Neuron (in vitro differentiated cells): ENCODE measurements around the gene BAG1.
A peak's percentile ranks its signal among the peaks of the same experiment; 100 is the strongest.

Experiments used
- H2AFZ ChIP-seq: one replicate; pipeline ENCODE4 v1.6.1; 2013; ENCODE audit warnings: low read depth, mild to moderate bottlenecking, inconsistent platforms, low read length, moderate library complexity
- H3K27me3 ChIP-seq: one replicate; pipeline ENCODE4 v1.6.1; 2013; ENCODE audit warnings: low read length; ENCODE audit not compliant: insufficient read depth
- H3K36me3 ChIP-seq: one replicate; pipeline ENCODE4 v1.6.1; 2013; ENCODE audit warnings: low read length; ENCODE audit not compliant: insufficient read depth
- H3K4me1 ChIP-seq: one replicate; pipeline ENCODE4 v1.6.1; 2013; ENCODE audit warnings: low read length; ENCODE audit not compliant: insufficient read depth
- H3K4me3 ChIP-seq: 2 replicates; pipeline ENCODE4 v1.5.1; 2013; ENCODE audit warnings: mild to moderate bottlenecking, low read length, moderate library complexity
- H3K9me3 ChIP-seq: one replicate; pipeline ENCODE4 v1.6.1; 2013; ENCODE audit warnings: low read length

The BAG1 gene

DNA sequence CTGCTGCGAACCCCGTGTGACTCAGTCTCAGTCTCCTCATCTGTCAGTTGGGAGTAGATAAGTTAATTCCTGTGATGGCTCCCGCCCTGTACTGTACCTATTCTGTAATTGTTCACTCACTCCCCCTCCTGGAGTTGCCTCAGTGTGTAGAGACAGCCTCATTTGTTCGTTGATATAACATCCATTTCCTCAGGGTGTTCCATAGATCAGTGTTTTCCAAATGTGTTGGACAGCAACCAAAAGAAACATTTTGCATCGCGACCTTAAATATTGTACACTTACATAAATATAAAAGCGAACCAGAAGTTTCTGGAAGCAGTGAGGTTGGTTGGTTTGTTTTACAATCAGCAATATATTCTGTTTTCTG lies 26.5 kb upstream of the BAG1 start:
- Histone ChIP-seq H3K27me3 (no peaks in the 10 kb centered on the region), H3K4me3 (peak overlapping the region; percentile 82), H3K9me3 (no peaks in the 10 kb centered on the region)

GRCh38 chr9:33290247-33291030 lies 25.9 kb upstream of the BAG1 start, which contains the start of gene NFX1:
NFX1 (plus strand) TSS chr9:33290516; CDS start chr9:33290573, 57 bp downstream.
- Histone ChIP-seq H2AFZ (peak within 1 kb of the TSS; percentile 78), H3K4me1 (peaks cover 15% of the 10 kb centered on the region), H3K36me3 (peaks cover 23% of the 10 kb centered on the region)

More for the DNA sequence above, 26.5 kb upstream of the BAG1 start:
- Histone ChIP-seq H3K36me3 (peaks cover 28% of the 10 kb centered on the region), H3K4me1 (peaks cover 15% of the 10 kb centered on the region), H2AFZ (peak overlapping the region; percentile 78)

GRCh38 chr9:33289936-33290246 lies 25.4 kb upstream of the BAG1 start:
- H3K36me3 ChIP-seq: peaks cover 18% of the 10 kb centered on the region
- H3K9me3 ChIP-seq: no peaks in the 10 kb centered on the region
- peaks cover 15% of the 10 kb centered on the region for H3K4me1 ChIP-seq
- no peak overlapping the region for H2AFZ ChIP-seq
- H3K27me3 ChIP-seq: no peaks in the 10 kb centered on the region
- H3K4me3 ChIP-seq: peak overlapping the region; percentile 82

More at GRCh38 chr9:33290247-33291030, 25.9 kb upstream of the BAG1 start, which contains the start of gene NFX1:
- Histone ChIP-seq H3K4me3 (peak within 1 kb of the TSS; percentile 82), H3K9me3 (no peaks in the 10 kb centered on the region), H3K27me3 (no peaks in the 10 kb centered on the region)

- H3K27me3 ChIP-seq: no peaks in the 10 kb centered on the region
- peaks cover 14% of the 10 kb centered on the region for H3K36me3 ChIP-seq
Measured at GRCh38 chr9:33289496-33289895, 25.0 kb upstream of the BAG1 start.

GRCh38 chr9:33288828-33289483 lies 24.4 kb upstream of the BAG1 start:
- Histone ChIP-seq H3K4me1 (peaks cover 15% of the 10 kb centered on the region), H3K27me3 (no peaks in the 10 kb centered on the region), H3K4me3 (no peak overlapping the region), H3K36me3 (peaks cover 9% of the 10 kb centered on the region), H2AFZ (no peak overlapping the region), H3K9me3 (no peaks in the 10 kb centered on the region)

More at GRCh38 chr9:33289496-33289895, 25.0 kb upstream of the BAG1 start:
- no peaks in the 10 kb centered on the region for H3K9me3 ChIP-seq
- no peak overlapping the region for H2AFZ ChIP-seq
- peaks cover 15% of the 10 kb centered on the region for H3K4me1 ChIP-seq
- peak overlapping the region; percentile 82 for H3K4me3 ChIP-seq

DNA sequence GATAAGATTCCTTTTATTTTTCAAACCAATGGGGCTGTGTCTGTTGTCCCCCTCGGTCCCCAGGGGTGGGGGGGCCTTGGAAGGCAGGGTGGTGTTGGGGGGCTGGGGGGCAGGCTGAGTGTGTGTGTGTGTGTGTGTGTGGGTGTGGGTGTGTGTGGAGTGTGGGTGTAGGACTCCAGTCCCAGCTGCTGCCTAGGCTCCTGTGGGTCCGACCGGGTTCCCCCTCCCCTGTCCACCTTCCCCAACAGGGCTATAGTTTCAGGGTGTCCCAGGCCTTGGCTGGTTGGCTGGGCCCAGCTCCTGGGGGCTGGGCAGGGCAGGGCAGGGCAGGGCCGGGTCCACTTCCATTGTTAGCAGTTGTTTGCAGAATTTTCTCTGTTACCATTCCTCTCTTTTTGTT lies 23.7 kb upstream of the BAG1 start:
- Histone ChIP-seq H2AFZ (no peak overlapping the region), H3K4me1 (peaks cover 15% of the 10 kb centered on the region), H3K36me3 (peaks cover 2% of the 10 kb centered on the region), H3K4me3 (no peak overlapping the region), H3K9me3 (no peaks in the 10 kb centered on the region), H3K27me3 (no peaks in the 10 kb centered on the region)

- no peak overlapping the region for H3K4me3 ChIP-seq
- H2AFZ ChIP-seq: no peak overlapping the region
Measured at GRCh38 chr9:33287087-33287490, 22.6 kb upstream of the BAG1 start.

DNA sequence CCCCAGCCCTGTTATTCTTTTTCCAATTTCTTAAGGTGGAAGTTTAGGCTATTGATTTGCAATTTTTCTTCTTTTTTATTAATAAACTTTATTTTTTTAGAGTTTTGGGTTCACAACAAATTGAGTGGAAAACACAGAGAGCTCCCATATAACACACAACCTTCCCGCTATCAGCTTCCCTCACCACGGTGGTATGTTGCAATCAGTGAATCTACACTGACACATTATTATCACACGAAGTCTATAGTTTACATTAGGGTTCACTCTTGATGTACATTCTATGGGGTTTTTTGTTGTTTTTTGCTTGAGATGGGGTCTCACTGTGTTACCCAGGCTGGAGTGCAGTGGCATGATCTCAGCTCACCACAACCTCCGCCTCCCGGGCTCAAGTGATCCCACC lies 21.0 kb upstream of the BAG1 start:
- peaks cover 4% of the 10 kb centered on the region for H3K4me1 ChIP-seq
- no peaks in the 10 kb centered on the region for H3K9me3 ChIP-seq
- peaks cover 21% of the 10 kb centered on the region for H3K36me3 ChIP-seq
- H2AFZ ChIP-seq: no peak overlapping the region
- H3K4me3 ChIP-seq: no peak overlapping the region
- no peaks in the 10 kb centered on the region for H3K27me3 ChIP-seq

More at GRCh38 chr9:33287087-33287490, 22.6 kb upstream of the BAG1 start:
- Histone ChIP-seq H3K4me1 (peaks cover 15% of the 10 kb centered on the region), H3K36me3 (peaks cover 8% of the 10 kb centered on the region), H3K9me3 (no peaks in the 10 kb centered on the region), H3K27me3 (no peaks in the 10 kb centered on the region)

GRCh38 chr9:33277484-33277883 lies 13.0 kb upstream of the BAG1 start:
- Histone ChIP-seq H3K36me3 (peaks cover 79% of the 10 kb centered on the region), H2AFZ (no peak overlapping the region), H3K4me3 (no peak overlapping the region), H3K9me3 (no peaks in the 10 kb centered on the region), H3K4me1 (no peaks in the 10 kb centered on the region), H3K27me3 (no peaks in the 10 kb centered on the region)

DNA sequence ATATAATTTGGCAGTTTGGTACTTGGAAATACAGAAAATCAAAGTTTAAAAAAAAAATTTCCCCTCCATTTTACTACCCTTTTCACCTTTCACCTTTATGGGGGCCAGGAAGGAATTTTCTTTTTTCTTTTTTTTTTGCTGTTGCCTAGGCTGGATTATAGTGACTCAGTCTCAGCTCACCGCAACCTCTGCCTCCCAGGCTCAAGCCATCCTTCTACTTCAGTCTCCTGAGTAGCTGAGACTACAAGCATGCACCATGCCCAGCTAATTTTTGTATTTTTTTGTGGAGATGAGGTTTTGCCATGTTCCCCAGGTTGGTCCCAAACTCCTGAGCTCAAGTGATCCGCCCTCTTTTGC lies 9.4 kb upstream of the BAG1 start:
- Histone ChIP-seq H3K4me3 (no peak overlapping the region), H3K27me3 (no peaks in the 10 kb centered on the region), H2AFZ (no peak overlapping the region), H3K4me1 (no peaks in the 10 kb centered on the region), H3K36me3 (peaks cover 77% of the 10 kb centered on the region), H3K9me3 (no peaks in the 10 kb centered on the region)

GRCh38 chr9:33273266-33273971 lies 8.9 kb upstream of the BAG1 start:
- no peaks in the 10 kb centered on the region for H3K9me3 ChIP-seq
- H3K27me3 ChIP-seq: no peaks in the 10 kb centered on the region
- no peak overlapping the region for H3K4me3 ChIP-seq
- H2AFZ ChIP-seq: no peak overlapping the region
- peaks cover 74% of the 10 kb centered on the region for H3K36me3 ChIP-seq
- H3K4me1 ChIP-seq: no peaks in the 10 kb centered on the region

DNA sequence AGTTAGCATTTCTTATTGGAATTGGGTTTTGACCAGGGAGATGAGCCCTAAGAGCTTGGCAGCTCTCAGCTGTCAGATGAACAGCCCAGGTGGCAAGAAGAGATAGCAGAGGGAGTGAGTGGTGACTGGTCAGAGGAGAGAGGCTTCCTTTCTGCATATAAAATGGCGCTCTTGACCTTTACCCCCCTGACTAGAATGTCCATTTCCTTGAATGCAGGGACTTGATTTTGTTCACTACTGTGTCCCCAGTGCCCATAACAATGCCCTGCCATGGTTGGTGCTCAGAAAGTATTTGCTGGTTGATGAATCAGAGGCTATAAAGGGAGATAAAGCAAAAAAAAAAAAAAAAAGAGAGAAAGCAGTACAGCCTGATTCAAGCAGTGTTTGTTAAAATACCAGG lies 7.6 kb upstream of the BAG1 start:
- no peak overlapping the region for H2AFZ ChIP-seq
- peaks cover 72% of the 10 kb centered on the region for H3K36me3 ChIP-seq
- H3K4me3 ChIP-seq: no peak overlapping the region
- no peaks in the 10 kb centered on the region for H3K27me3 ChIP-seq
- H3K4me1 ChIP-seq: no peaks in the 10 kb centered on the region
- H3K9me3 ChIP-seq: no peaks in the 10 kb centered on the region

- H3K4me3 ChIP-seq: no peak overlapping the region
- H2AFZ ChIP-seq: no peak overlapping the region
- peaks cover 7% of the 10 kb centered on the region for H3K4me1 ChIP-seq
- no peaks in the 10 kb centered on the region for H3K9me3 ChIP-seq
- H3K36me3 ChIP-seq: peaks cover 67% of the 10 kb centered on the region
- H3K27me3 ChIP-seq: no peaks in the 10 kb centered on the region
Measured at GRCh38 chr9:33270146-33270545, 5.6 kb upstream of the BAG1 start.
